Heart right ventricle (tissue), 16 donors: ENCODE measurements around the gene HOXA3. TPM values are rescaled to one million over a fixed set of nuclear protein-coding genes. Genes with fewer than 3 reads are reported as not detected.

Experiments used
- ATAC-seq, 8 donors: fragments of 200-7000 bp; cut with Tn5 transposase; one replicate each; pipeline ENCODE4 v1.9.1; 2020; ENCODE audit warnings: mild to moderate bottlenecking in 8 of 8, moderate library complexity in 8 of 8, moderate number of reproducible peaks in 1 of 8
- DNase-seq, 2 donors: peaks; one replicate each; pipeline ENCODE4 v3.0.0-alpha.2; 2020
- H3K27ac ChIP-seq, 10 donors: fragments of 200-600 bp; sonication (generic) in 2 of 10; one replicate each; pipeline versions ENCODE4 v1.5.0 to v1.8.0; 2020 to 2022; ENCODE audit warnings: mild to moderate bottlenecking in 3 of 10
- H3K27me3 ChIP-seq, 7 donors: fragments of 200-600 bp; one replicate each; pipeline ENCODE4 v1.8.0; 2021 to 2022; ENCODE audit warnings: mild to moderate bottlenecking in 2 of 7
- H3K36me3 ChIP-seq, 9 donors: fragments of 200-600 bp; sonication (generic) in 1 of 9; one replicate each; pipeline versions ENCODE4 v1.5.0 to v1.8.0; 2020 to 2022; ENCODE audit warnings: mild to moderate bottlenecking in 2 of 9
- H3K4me1 ChIP-seq, 9 donors: fragments of 200-600 bp; sonication (generic) in 1 of 9; one replicate each; pipeline versions ENCODE4 v1.5.0 to v1.8.0; 2020 to 2022; ENCODE audit warnings: mild to moderate bottlenecking in 4 of 9
- H3K4me3 ChIP-seq, 10 donors: fragments of 200-600 bp; sonication (generic) in 2 of 10; one replicate each; pipeline versions ENCODE4 v1.5.0 to v1.8.0; 2020 to 2022; ENCODE audit warnings: mild to moderate bottlenecking in 7 of 10, moderate library complexity in 2 of 10
- H3K9me3 ChIP-seq, 11 donors: fragments of 200-600 bp in 10 of 11; sonication (generic) in 2 of 11; one replicate each; pipeline versions ENCODE4 v1.5.0 to v1.8.0; 2013 to 2022; ENCODE audit warnings: mild to moderate bottlenecking in 2 of 11, control low read depth in 1 of 11, moderate library complexity in 1 of 11
- CTCF ChIP-seq, 9 donors: fragments of 200-600 bp; sonication (generic) in 2 of 9; IDR thresholded peaks; one replicate each; pipeline versions ENCODE4 v1.5.0 to v1.8.0; 2021 to 2022; ENCODE audit warnings: antibody characterized with exemption in 9 of 9, mild to moderate bottlenecking in 5 of 9, moderate library complexity in 1 of 9
- WGBS, 2 donors: extraction: QIAGEN DNeasy Blood & Tissue Kit; methylation state at CpG; one replicate each; pipeline ENCODE4 v1.1.7; 2013; ENCODE audit warnings: inconsistent platforms in 1 of 2; 5-methylcytosine and 5-hydroxymethylcytosine counted together
- intact Hi-C, 10 donors: fragments of 100-400 bp; cut with DNase I; formaldehyde crosslinking; loops; one replicate each; pipeline versions ENCODE4 v1.11.1 to v1.14.2; 2022
- polyA plus RNA-seq, 2 donors: library from polyadenylated mRNA; stranded (reverse); fragments of 200-250 nt; gene quantifications; one replicate each; pipeline ENCODE4 v1.2.3, GENCODE V29; 2013
- total RNA-seq, 10 donors: library from RNA; stranded (reverse); fragmentation: NEBNext Ultra II Directional in 3 of 10; extraction: Animal tissue kit (Norgen Biotek cat#: 25700) in 3 of 10; gene quantifications; one replicate each; pipeline versions ENCODE4 v1.2.1 to v1.2.4, GENCODE V29; 2021 to 2023
- donor health status: Arrhythmogenic right ventricular cardiomyopathy.
- donor health status: ischemic (EF 13 %, LVEDD 7.1; RV severe dilation, severe dysfunction).
- donor health status: healthy with polysubstance abuse.
- donor health status: DM: no; HTN: yes; CAD: no.
- donor health status: DM: no; HTN: no; CAD: no.
- donor health status: ischemic (EF 25% LVEDD 6.9; RV normal size, moderate dysfunction).
- donor health status: ischemic (EF 25% LVEDD 5.7; RV mildly dilated, moderate dysfunction).
- donor health status: healthy.
- donor health status: DM: yes; HTN: yes; CAD: no.
- donor health status: Ischemic cardiomyopathy.
- donor health status: ischemic (EF 35%, LVEDD 5.7; RV mildly dilated, moderate dysfunction).
- donor health status: nonischemic (EF 11% LVEDD 7.7; RV severe dilation, severe dysfunction).
- donor health status: DM: yes; HTN: yes; CAD: no.
- donor health status: PGD.
- donor health status: ischemic (EF 29% LVEDD 5.4; RV normal size, mild dysfunction).
- donor health status: nonischemic (EF 23%, LVEDD 6.1; RV moderate dilation, normal function).

The HOXA3 gene
- total and polyA plus RNA-seq, 12 donors = 0.11 to 1.5 (median 0.24) TPM; not detected in 2

- no peaks in the 10 kb centered on the region for H3K36me3 ChIP-seq
- H3K4me1 ChIP-seq = peaks cover 0 to 14% (median 3%) of the 10 kb centered on the region in 9 donors
- no peak for TF ChIP-seq CTCF (IDR thresholded peaks at IDR 0.05)
- DNase-seq (no peak), ATAC-seq (no peak)
- H3K27me3 ChIP-seq = peaks cover 41 to 100% (median 99%) of the 10 kb centered on the region in 7 donors
- 12 to 20% methylated on average over 2 of the region's 2 CpGs for WGBS, 2 donors
- intact Hi-C loops = loop anchor here in 1 of 10 donors (5.0 kb wide), 1 partner anchor 37 kb away; the partner anchor contains the start of gene HOXA1
- H3K27ac ChIP-seq = no peak overlapping the region
- H3K9me3 ChIP-seq = no peaks in the 10 kb centered on the region
- H3K4me3 ChIP-seq = no peak overlapping the region
Measured at GRCh38 chr7:27134392-27134791, 18.0 kb downstream of the HOXA3 start.

GRCh38 chr7:27133409-27134231 is 18.8 kb downstream of the HOXA3 start:
- Histone ChIP-seq H3K27me3 (peaks cover 43 to 100% (median 99%) of the 10 kb centered on the region in 7 donors), H3K4me1 (peaks cover 0 to 14% (median 0%) of the 10 kb centered on the region in 9 donors), H3K4me3 (no peak overlapping the region), H3K9me3 (no peaks in the 10 kb centered on the region), H3K27ac (no peak overlapping the region), H3K36me3 (no peaks in the 10 kb centered on the region)
- no peak for TF ChIP-seq CTCF (IDR thresholded peaks at IDR 0.05)
- WGBS, 2 donors = 16 to 19% methylated on average over 18 of the region's 18 CpGs
- ATAC-seq (no peak), DNase-seq (no peak)
- intact Hi-C loops = loop anchor here in 1 of 10 donors (5.0 kb wide), 1 partner anchor 36 kb away; the partner anchor contains the start of gene HOXA1

- DNase-seq = no peak
- no peak for ATAC-seq
- Histone ChIP-seq H3K27me3 (peaks cover 45 to 100% (median 99%) of the 10 kb centered on the region in 7 donors), H3K4me1 (peaks cover 0 to 14% (median 0%) of the 10 kb centered on the region in 9 donors), H3K4me3 (no peak overlapping the region), H3K36me3 (no peaks in the 10 kb centered on the region), H3K27ac (no peak overlapping the region), H3K9me3 (no peaks in the 10 kb centered on the region)
- no peak for TF ChIP-seq CTCF (IDR thresholded peaks at IDR 0.05)
- intact Hi-C loops = loop anchor here in 1 of 10 donors (5.0 kb wide), 1 partner anchor 36 kb away; the partner anchor contains the start of gene HOXA1
- WGBS, 2 donors = 26 to 28% methylated on average over 6 of the region's 6 CpGs
Measured at GRCh38 chr7:27132978-27133377, 19.4 kb downstream of the HOXA3 start.

- Histone ChIP-seq H3K4me3 (no peak overlapping the region), H3K9me3 (no peaks in the 10 kb centered on the region), H3K36me3 (no peaks in the 10 kb centered on the region), H3K27ac (no peak overlapping the region), H3K4me1 (peaks cover 0 to 14% (median 0%) of the 10 kb centered on the region in 9 donors), H3K27me3 (peaks cover 45 to 100% (median 99%) of the 10 kb centered on the region in 7 donors)
- ATAC-seq = no peak
- 32 to 41% methylated on average over 2 of the region's 2 CpGs for WGBS, 2 donors
- TF ChIP-seq CTCF (IDR thresholded peaks at IDR 0.05) = no peak
- DNase-seq = no peak
- intact Hi-C loops = loop anchor here in 1 of 10 donors (5.0 kb wide), 1 partner anchor 35 kb away; the partner anchor contains the start of gene HOXA1
Measured at GRCh38 chr7:27132214-27132613, 20.2 kb downstream of the HOXA3 start.
